SU-DHL-6 (cell line): ENCODE data around the gene PID1.

Source experiments
- CTCF ChIP-seq: fragments of 200-600 bp; sonication (generic); IDR thresholded peaks from one replicate; pipeline ENCODE4 v1.5.1; 2017; ENCODE audit warnings: antibody characterized with exemption, mild to moderate bottlenecking, low read length, moderate library complexity; ENCODE audit not compliant: insufficient read depth, poor library complexity, severe bottlenecking
- EZH2phosphoT487 ChIP-seq: fragments of 200-600 bp; sonication (generic), shearing (Covaris generic); conservative IDR thresholded peaks from 2 replicates; pipeline ENCODE4 v1.6.1; 2018; ENCODE audit warnings: mild to moderate bottlenecking, antibody characterized with exemption, low read length, moderate library complexity, mixed read lengths

- TF ChIP-seq CTCF (no peak), EZH2phosphoT487 (no peak)
Observed at GRCh38 chr2:229267080-229267479, 4.0 kb downstream of the PID1 start.
